Lower leg skin (tissue), 4 donors: ENCODE data around the gene TCF20. TPM values are rescaled to one million over a fixed set of nuclear protein-coding genes. Genes with fewer than 3 reads are reported as not detected.

Experiments used
- DNase-seq, 2 donors: peaks; one replicate each; pipeline ENCODE4 v3.0.0-alpha.2; 2019; ENCODE audit warnings: low spot score in 2 of 2
- H3K4me3 ChIP-seq: fragments of 200-600 bp; sonication (generic); 2 replicates; pipeline ENCODE4 v1.5.1; 2017; ENCODE audit warnings: mild to moderate bottlenecking, low read depth; ENCODE audit not compliant: poor library complexity, severe bottlenecking
- CTCF ChIP-seq, 3 donors: fragments of 450-650 bp; IDR thresholded peaks; one replicate each; pipeline ENCODE4 v1.5.1; 2016; ENCODE audit warnings: antibody characterized with exemption in 3 of 3, mild to moderate bottlenecking in 3 of 3, moderate library complexity in 2 of 3
- POLR2A ChIP-seq, 2 donors: fragments of 450-650 bp; IDR thresholded peaks; one replicate each; pipeline ENCODE4 v1.6.1; 2016 to 2017; ENCODE audit warnings: antibody characterized with exemption in 2 of 2, mild to moderate bottlenecking in 1 of 2, moderate library complexity in 1 of 2
- WGBS, 2 donors: methylation state at CpG; one replicate each; pipeline ENCODE4 v1.1.5; 2018; 5-methylcytosine and 5-hydroxymethylcytosine counted together
- intact Hi-C: fragments of 100-400 bp; cut with DNase I; formaldehyde crosslinking; loops from one replicate; pipeline ENCODE4 v1.15.0; 2023; ENCODE audit warnings: low total_unique reads
- total RNA-seq, 4 donors: library from RNA; depleted of rRNA; stranded (reverse); fragments of >200 nt; gene quantifications; one replicate each; pipeline ENCODE4 v1.1.0, GENCODE V29; 2016

Gene TCF20
- total RNA-seq, 4 donors from 2014 or later: 51.1 to 62.3 (median 58.4) TPM

DNA sequence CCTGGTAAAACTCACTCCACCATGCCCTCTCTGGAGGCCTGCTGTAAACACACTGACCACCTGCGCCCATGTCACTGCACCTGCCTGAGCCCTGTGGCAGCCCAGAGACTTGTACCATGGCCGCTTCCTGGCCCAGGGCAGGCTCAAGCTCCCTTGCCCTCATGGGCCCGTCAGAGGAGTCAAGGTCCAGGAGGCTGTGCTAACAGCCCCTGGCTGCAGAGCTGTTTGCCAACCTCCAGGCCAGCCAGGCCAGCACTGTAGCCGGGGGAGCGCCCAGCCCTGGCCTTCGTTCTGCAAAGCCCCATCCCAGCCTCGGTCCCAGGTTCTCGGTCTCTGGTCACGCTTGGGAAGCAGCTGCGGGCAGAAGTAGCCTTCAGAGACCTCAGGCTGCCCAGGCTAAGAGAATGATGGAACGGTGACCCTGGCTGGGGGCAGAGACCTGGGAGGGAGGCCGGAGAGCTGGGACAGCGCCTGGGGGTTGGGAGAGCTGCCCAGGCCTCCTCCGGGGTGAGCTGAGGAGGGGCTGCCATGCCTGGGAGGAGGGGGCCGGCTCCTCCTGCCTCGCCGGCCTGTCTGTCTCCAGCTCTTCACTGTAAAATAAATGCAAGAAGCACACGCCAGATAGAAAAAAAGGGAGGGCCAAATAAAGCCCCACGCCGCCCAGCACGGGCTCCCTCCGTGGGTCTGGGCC, 11.9 kb upstream of the TCF20 start:
- WGBS, 2 donors: 66 to 69% methylated on average over 22 of the region's 22 CpGs
- DNase-seq: no peak
- intact Hi-C loops: no loop called here
- TF ChIP-seq CTCF (IDR thresholded peaks at IDR 0.05) (no peak), POLR2A (IDR thresholded peaks at IDR 0.05) (no peak)
- no peak overlapping the region for H3K4me3 ChIP-seq

GRCh38 chr22:42281706-42282251, 11.3 kb upstream of the TCF20 start:
- 84% methylated on average over 4 of the region's 4 CpGs for WGBS, 2 donors
- no peak for DNase-seq
- no peak overlapping the region for H3K4me3 ChIP-seq
- TF ChIP-seq CTCF (IDR thresholded peaks at IDR 0.05) (no peak), POLR2A (IDR thresholded peaks at IDR 0.05) (no peak)
- intact Hi-C loops: no loop called here

GRCh38 chr22:42281284-42281683, 10.8 kb upstream of the TCF20 start:
- DNase-seq: no peak
- no peak overlapping the region for H3K4me3 ChIP-seq
- TF ChIP-seq CTCF (IDR thresholded peaks at IDR 0.05): no peak
- TF ChIP-seq POLR2A (IDR thresholded peaks at IDR 0.05): no peak
- intact Hi-C loops: no loop called here
- WGBS, 2 donors: 87 to 90% methylated on average over 10 of the region's 10 CpGs

GRCh38 chr22:42280836-42281235, 10.4 kb upstream of the TCF20 start:
- intact Hi-C loops: no loop called here
- no peak for DNase-seq
- no peak overlapping the region for H3K4me3 ChIP-seq
- 85% methylated on average over 5 of the region's 5 CpGs for WGBS, 2 donors
- TF ChIP-seq POLR2A (IDR thresholded peaks at IDR 0.05) (no peak), CTCF (IDR thresholded peaks at IDR 0.05) (no peak)

DNA sequence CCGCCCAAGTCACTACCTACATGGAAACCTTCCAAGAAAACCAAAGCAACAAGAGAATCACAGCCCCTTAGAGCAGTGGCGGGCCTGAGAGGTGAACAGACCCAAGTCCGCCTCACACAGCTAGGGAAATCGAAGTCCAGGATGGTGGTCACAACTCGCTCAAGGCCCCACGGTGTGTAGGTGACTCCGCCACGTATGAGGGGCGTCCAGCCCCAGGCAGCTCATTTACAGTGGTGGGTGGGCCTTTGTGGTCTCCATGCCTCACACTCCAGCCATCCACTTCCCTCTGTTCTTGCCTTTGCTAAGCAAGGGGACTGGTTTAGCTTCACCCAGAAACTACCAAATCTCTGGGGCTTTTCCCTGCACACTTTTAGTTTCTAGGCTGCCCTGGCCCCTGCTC, 9.7 kb upstream of the TCF20 start:
- 94 to 96% methylated on average over 9 of the region's 9 CpGs for WGBS, 2 donors
- intact Hi-C loops: no loop called here
- H3K4me3 ChIP-seq: no peak overlapping the region
- no peak for DNase-seq
- TF ChIP-seq POLR2A (IDR thresholded peaks at IDR 0.05) (no peak), CTCF (IDR thresholded peaks at IDR 0.05) (no peak)
